OCI-LY1 (cell line): ENCODE data around the gene GULP1.

ENCODE experiments used
- CTCF ChIP-seq: fragments of 200-600 bp; sonication (generic), shearing (Covaris generic); IDR thresholded peaks from 2 replicates; pipeline ENCODE4 v1.5.1; 2017; ENCODE audit warnings: mild to moderate bottlenecking, antibody characterized with exemption, low read length, moderate library complexity, mixed read lengths
- EZH2 ChIP-seq: fragments of 200-600 bp; sonication (generic), shearing (Covaris generic); IDR thresholded peaks from 2 replicates; pipeline ENCODE4 v1.8.0; 2017; ENCODE audit warnings: borderline replicate concordance, mixed run types, mild to moderate bottlenecking, antibody characterized with exemption, low read length, moderate library complexity, mixed read lengths

GRCh38 chr2:188316791-188317423 is 25.2 kb downstream of the GULP1 start:
- TF ChIP-seq CTCF (no peak), EZH2 (no peak)
